K562 (cell line): ENCODE data around the gene RIPOR1. TPM values are rescaled to one million over a fixed set of nuclear protein-coding genes. Genes with fewer than 3 reads are reported as not detected.

Experiments used
- ATF4 ChIP-seq: fragments of 450-650 bp; formaldehyde crosslinking; IDR thresholded peaks from 2 replicates; pipeline ENCODE4 v1.4.0; 2022; ENCODE audit warnings: mild to moderate bottlenecking, moderate library complexity
- CEBPZ ChIP-seq: fragments of 150-350 bp; IDR thresholded peaks from 2 replicates; pipeline ENCODE4 v1.6.1; 2014; ENCODE audit warnings: low read depth, mild to moderate bottlenecking, low read length, borderline replicate concordance
- CREB3L1 ChIP-seq: fragments of 450-650 bp; IDR thresholded peaks from 2 replicates; pipeline ENCODE4 v1.6.1; 2014; ENCODE audit warnings: low read depth, mild to moderate bottlenecking, moderate library complexity, borderline replicate concordance
- EWSR1 ChIP-seq: fragments of 450-650 bp; IDR thresholded peaks from 2 replicates; pipeline ENCODE4 v1.6.1; 2018; ENCODE audit warnings: borderline replicate concordance, mild to moderate bottlenecking, low read depth, moderate library complexity; ENCODE audit not compliant: partially characterized antibody
- KLF16 ChIP-seq: IDR thresholded peaks from 2 replicates; pipeline ENCODE4 v1.6.1; 2016; ENCODE audit warnings: antibody characterized with exemption
- MEF2D ChIP-seq: conservative IDR thresholded peaks from 2 replicates; pipeline ENCODE4 v1.6.1; 2016; ENCODE audit warnings: low read depth, missing genetic modification characterization, missing compliant biosample characterization
- MIER1 ChIP-seq: fragments of 450-650 bp; IDR thresholded peaks from 2 replicates; pipeline ENCODE4 v1.6.1; 2016; ENCODE audit warnings: antibody characterized with exemption, mild to moderate bottlenecking, low read depth
- MTA1 ChIP-seq: fragments of 450-650 bp; IDR thresholded peaks from 2 replicates; pipeline ENCODE4 v1.6.1; 2017; ENCODE audit warnings: borderline replicate concordance
- NCOA4 ChIP-seq: fragments of 450-650 bp; IDR thresholded peaks from 2 replicates; pipeline ENCODE4 v1.6.1; 2018; ENCODE audit warnings: mild to moderate bottlenecking; ENCODE audit not compliant: partially characterized antibody
- PML ChIP-seq: IDR thresholded peaks from 2 replicates; pipeline ENCODE4 v1.6.1; 2012; ENCODE audit warnings: low read length, inconsistent platforms
- POLR2G ChIP-seq: fragments of 200-400 bp; formaldehyde crosslinking; IDR thresholded peaks from 2 replicates; pipeline ENCODE4 v1.6.1; 2017; ENCODE audit warnings: low read depth, mild to moderate bottlenecking, antibody characterized with exemption, low read length, moderate library complexity
- SFPQ ChIP-seq: fragments of 200-400 bp; formaldehyde crosslinking; IDR thresholded peaks from 2 replicates; pipeline ENCODE4 v1.6.1; 2017; ENCODE audit warnings: mild to moderate bottlenecking, low read depth, low read length, moderate library complexity
- ZFP91 ChIP-seq: sonication (generic); formaldehyde crosslinking; IDR thresholded peaks from 2 replicates; pipeline ENCODE4 v1.8.0; 2022; ENCODE audit warnings: mild to moderate bottlenecking, missing genetic modification reagents
- ZNF174 ChIP-seq: fragments of 250-450 bp; sonication (Bioruptor Pico); IDR thresholded peaks from 2 replicates; pipeline ENCODE4 v1.4.0; 2020; ENCODE audit warnings: mild to moderate bottlenecking
- ZNF655 ChIP-seq: fragments of 250-450 bp; sonication (Bioruptor Pico); IDR thresholded peaks from 2 replicates; pipeline ENCODE4 v1.5.0; 2021
- ZNF778 ChIP-seq: fragments of 450-650 bp; formaldehyde crosslinking; IDR thresholded peaks from 2 replicates; pipeline ENCODE4 v1.4.0; 2020; ENCODE audit warnings: mild to moderate bottlenecking, moderate library complexity
- polyA plus RNA-seq, 8 experiments: library from polyadenylated mRNA; depleted of rRNA in 4 of 8; stranded (reverse) in 5 of 8; unstranded in 3 of 8; fragments of >200 nt; fragmentation: Nextera tagmentation in 2 of 8; fragmentation: Illumina TruSeq in 1 of 8; extraction: Ambion mirVana in 2 of 8; extraction: Trizol in 1 of 8; gene quantifications; 2 replicates each; pipeline versions ENCODE4 v1.2.1 to v1.2.3, GENCODE V29; 2011 to 2014; ENCODE audit warnings: inconsistent platforms in 1 of 8, missing spikeins in 1 of 8
- total RNA-seq, 7 experiments: library from RNA; depleted of rRNA in 6 of 7; stranded (reverse); fragments of >200 nt in 6 of 7; fragmentation: Illumina TruSeq in 2 of 7; extraction: Trizol in 2 of 7; gene quantifications; 2 replicates each; pipeline versions ENCODE4 v1.2.1 to v1.2.3, GENCODE V29; 2011 to 2021; ENCODE audit warnings: low replicate concordance in 1 of 7

RIPOR1 gene
- total and polyA plus RNA-seq, 9 of the 15 experiments (the other 6 are each of a cell fraction or from before 2014, with no cell fraction given) = 0.36 to 31.1 (median 3.0) TPM

- TF ChIP-seq CREB3L1 = peak; percentile 55
- TF ChIP-seq MEF2D (tag) = no peak
- peak; percentile 59; the same call in 1 of the 2 replicates for TF ChIP-seq PML
- TF ChIP-seq ZNF778 (CRISPR knock-in tag) = no peak
- peak; percentile 40; the same call in 1 of the 2 replicates for TF ChIP-seq MTA1
- TF ChIP-seq SFPQ = no peak
- TF ChIP-seq ZNF655 (CRISPR knock-in tag) = no peak
- no peak for TF ChIP-seq MIER1
- TF ChIP-seq ZFP91 (CRISPR knock-in tag) = no peak
- TF ChIP-seq POLR2G = peak; percentile 86
- TF ChIP-seq KLF16 = no peak
- no peak for TF ChIP-seq NCOA4
- no peak for TF ChIP-seq CEBPZ
- TF ChIP-seq EWSR1 = no peak
- TF ChIP-seq ZNF174 = no peak
- no peak for TF ChIP-seq ATF4
Measured at GRCh38 chr16:67562918-67563707, 34.5 kb downstream of the RIPOR1 start (continued).
